Endothelial cell of umbilical vein (primary cell): ENCODE results near the gene EIF4G2. TPM values are rescaled to one million over a fixed set of nuclear protein-coding genes. Genes with fewer than 3 reads are reported as not detected.

ENCODE experiments used
- BruUV-seq: library from RNA; stranded (reverse); fragments of 400-500 nt; replicated peaks from 2 replicates; lab custom pipeline; 2021; lab: Mats Ljungman, UMichigan
- CTCF ChIA-PET: fragments of 300-600, 350-600 bp; sonication (Branson Sonifier 250); formaldehyde crosslinking; loops from one replicate; lab custom pipeline; 2021; ENCODE audit warnings: antibody characterized with exemption, inconsistent platforms; lab: Charles Lee
- POLR2A ChIA-PET: fragments of 300-600, 350-600 bp; sonication (Branson Sonifier 250); formaldehyde crosslinking; loops from one replicate; lab custom pipeline; 2021; ENCODE audit warnings: antibody characterized with exemption, inconsistent platforms; lab: Charles Lee
- DNase-seq: peaks from one replicate; pipeline ENCODE4 v3.0.0-alpha.2; 2011; ENCODE audit warnings: low read depth, low spot score
- FAIRE-seq: peaks from 2 replicates; lab custom pipeline; 2011; peaks lifted over from hg19 to GRCh38; lab: Jason Lieb, UNC
- H2AFZ ChIP-seq: 2 replicates; pipeline ENCODE4 v1.6.0; 2012; ENCODE audit warnings: low read depth, low read length, control low read depth, inconsistent platforms
- H3K27ac ChIP-seq: 2 replicates; pipeline ENCODE4 v1.5.1; 2011; ENCODE audit warnings: low read depth, mild to moderate bottlenecking, control low read depth, low read length, moderate library complexity; ENCODE audit not compliant: insufficient read depth
- H3K27me3 ChIP-seq, 2 experiments: 2 replicates each; pipeline versions ENCODE4 v1.6.0 to v1.6.1; 2011; ENCODE audit warnings: low read length in 2 of 2, mixed read lengths in 1 of 2; ENCODE audit not compliant: control insufficient read depth in 2 of 2, insufficient read depth in 2 of 2
- H3K36me3 ChIP-seq, 2 experiments: 2 replicates in 1 of 2; 3 replicates in 1 of 2; pipeline ENCODE4 v1.5.1; 2011; ENCODE audit warnings: low read length in 2 of 2, mild to moderate bottlenecking in 1 of 2, moderate library complexity in 1 of 2; ENCODE audit not compliant: control insufficient read depth in 2 of 2, insufficient read depth in 2 of 2; ENCODE audit errors: extremely low read depth in 1 of 2
- H3K4me1 ChIP-seq: 3 replicates; pipeline ENCODE4 v1.5.1; 2011; ENCODE audit warnings: mild to moderate bottlenecking, low read length; ENCODE audit not compliant: control insufficient read depth, insufficient read depth; ENCODE audit errors: extremely low read depth
- H3K4me2 ChIP-seq: 2 replicates; pipeline ENCODE4 v1.6.1; 2011; ENCODE audit warnings: low read length, control low read depth, mixed read lengths; ENCODE audit not compliant: insufficient read depth
- H3K4me3 ChIP-seq, 3 experiments: fragments of 200-600 bp in 1 of 3; sonication (generic), shearing (Covaris generic) in 1 of 3; replicated peaks in 1 of 3; 2 replicates each; pipeline ENCODE4 v1.5.1; 2011 to 2016; ENCODE audit warnings: control low read depth in 3 of 3, low read length in 3 of 3, mild to moderate bottlenecking in 2 of 3, inconsistent platforms in 1 of 3, low read depth in 1 of 3, moderate library complexity in 1 of 3; ENCODE audit not compliant: insufficient read depth in 1 of 3
- H3K79me2 ChIP-seq: 2 replicates; pipeline ENCODE4 v1.6.0; 2012; ENCODE audit warnings: low read length, inconsistent platforms; ENCODE audit not compliant: control insufficient read depth, insufficient read depth
- H3K9ac ChIP-seq: replicated peaks from 2 replicates; pipeline ENCODE3; 2011; ENCODE audit warnings: low read length, control low read depth; ENCODE audit not compliant: insufficient read depth; ENCODE audit errors: extremely low read depth
- H3K9me1 ChIP-seq: replicated peaks from 3 replicates; pipeline ENCODE4 v1.6.0; 2011; ENCODE audit warnings: mild to moderate bottlenecking, low read length; ENCODE audit not compliant: control insufficient read depth, insufficient read depth; ENCODE audit errors: extremely low read depth
- H3K9me3 ChIP-seq: replicated peaks from 2 replicates; pipeline ENCODE4 v1.5.1; 2012; ENCODE audit warnings: low read length, inconsistent platforms; ENCODE audit not compliant: control insufficient read depth, insufficient read depth
- H4K20me1 ChIP-seq: replicated peaks from 2 replicates; pipeline ENCODE3; 2011; ENCODE audit warnings: mild to moderate bottlenecking, low read length; ENCODE audit not compliant: control insufficient read depth, insufficient read depth; ENCODE audit errors: extremely low read depth
- EZH2 ChIP-seq: IDR thresholded peaks from 2 replicates; pipeline ENCODE4 v1.6.1; 2012; ENCODE audit warnings: borderline replicate concordance, low read depth, mild to moderate bottlenecking, moderate library complexity, low read length, inconsistent platforms; ENCODE audit not compliant: severe bottlenecking
- FOS ChIP-seq: IDR thresholded peaks from 2 replicates; pipeline ENCODE4 v1.6.1; 2011; ENCODE audit warnings: mild to moderate bottlenecking, low read length, moderate library complexity, borderline replicate concordance; ENCODE audit not compliant: insufficient read depth
- GATA2 ChIP-seq: IDR thresholded peaks from 2 replicates; pipeline ENCODE4 v1.7.0; 2011; ENCODE audit warnings: low read depth, mild to moderate bottlenecking, moderate library complexity, mixed read lengths, low read length; ENCODE audit not compliant: insufficient read length, insufficient read depth
- JUN ChIP-seq: IDR thresholded peaks from 2 replicates; pipeline ENCODE4 v1.6.1; 2011; ENCODE audit warnings: borderline replicate concordance, low read depth; ENCODE audit not compliant: insufficient read length, insufficient read depth
- MYC ChIP-seq: IDR thresholded peaks from one replicate; pipeline ENCODE4 v1.6.1; 2011; ENCODE audit warnings: mild to moderate bottlenecking, low read depth, low read length
- POLR2A ChIP-seq: IDR thresholded peaks from 2 replicates; pipeline ENCODE4 v1.6.1; 2012; ENCODE audit warnings: low read depth, mild to moderate bottlenecking, control low read depth, low read length
- POLR2AphosphoS5 ChIP-seq: IDR thresholded peaks from 2 replicates; pipeline ENCODE4 v1.6.1; 2012; ENCODE audit warnings: low read depth, mild to moderate bottlenecking, control low read depth, low read length, moderate library complexity; ENCODE audit not compliant: insufficient read depth
- dilution Hi-C: fragments of 300-500 bp; cut with MboI; formaldehyde crosslinking; loops from one replicate; pipeline ENCODE4 v1.15.0; 2019; ENCODE audit warnings: low sequenced_read_pairs; ENCODE audit not compliant: extremely low pct_ligation_motif_present
- intact Hi-C: fragments of 100-400 bp; cut with micrococcal nuclease; formaldehyde crosslinking; loops from one replicate; pipeline ENCODE4 v1.10.0; 2022
- polyA plus RNA-seq, 4 experiments: library from polyadenylated mRNA; depleted of rRNA in 3 of 4; stranded (reverse) in 3 of 4; unstranded in 1 of 4; fragments of >200 nt; gene quantifications; 2 replicates each; pipeline versions ENCODE4 v1.2.1 to v1.2.3, GENCODE V29; 2011 to 2012; ENCODE audit warnings: missing spikeins in 1 of 4
- small RNA-seq: library from RNA; depleted of rRNA; stranded (forward); fragments of <200 nt; gene quantifications from one replicate; pipeline ENCODE3, GENCODE V24; 2012; ENCODE audit warnings: low replicate concordance, low read depth; ENCODE audit not compliant: insufficient read depth, insufficient read length
- total RNA-seq: library from RNA; stranded (reverse); gene quantifications from 2 replicates; pipeline ENCODE4 v1.2.3, GENCODE V29; 2021
- TF ChIP-seq, protein P1 (sequence below), 2 donors: IDR thresholded peaks; 1 replicate in 1 of 2; 2 replicates in 1 of 2; pipeline ENCODE4 v1.5.1; 2011; ENCODE audit warnings: low read length in 2 of 2, mild to moderate bottlenecking in 2 of 2, moderate library complexity in 2 of 2, control low read depth in 1 of 2, inconsistent platforms in 1 of 2, low read depth in 1 of 2; ENCODE audit not compliant: insufficient read depth in 1 of 2; ENCODE audit errors: extremely low read depth in 1 of 2
- TF ChIP-seq, protein P2 (sequence below): IDR thresholded peaks from 2 replicates; pipeline ENCODE4 v1.6.1; 2011; ENCODE audit not compliant: insufficient read depth, insufficient read length

The EIF4G2 gene
- total and polyA plus RNA-seq, 2 donors (not counting 3 experiments of a cell fraction or from before 2014, with no cell fraction given), result 382 to 1,194 TPM

DNA sequence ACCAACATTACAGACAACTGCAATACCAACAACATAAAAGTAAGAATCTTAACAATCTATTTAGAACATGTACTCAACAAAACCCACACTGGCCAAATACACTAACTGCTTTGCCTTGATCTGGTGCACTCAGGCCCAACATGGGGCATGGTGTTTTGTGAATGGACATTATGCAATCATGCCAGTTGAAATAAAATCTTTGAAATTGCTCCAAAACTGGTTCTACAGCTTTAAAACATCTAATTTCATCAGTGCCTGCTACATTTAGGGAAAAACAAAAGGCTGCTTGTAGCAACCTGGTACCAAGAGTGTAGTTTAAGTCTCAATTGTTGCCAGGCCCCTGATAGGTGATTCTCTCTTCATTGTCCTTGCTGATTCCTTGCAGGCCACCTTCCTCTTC lies 61.0 kb downstream of the EIF4G2 start:
- H3K9ac ChIP-seq, result no peak overlapping the region
- intact Hi-C loops (no loop called here), dilution Hi-C loops (no loop called here)
- no peaks in the 10 kb centered on the region for H3K27me3 ChIP-seq
- H3K9me3 ChIP-seq, result no peaks in the 10 kb centered on the region
- H3K9me1 ChIP-seq, result no peaks in the 10 kb centered on the region
- no peak overlapping the region for H3K27ac ChIP-seq
- no peak overlapping the region for H3K4me3 ChIP-seq
- FAIRE-seq (peak; percentile 15), DNase-seq (no peak)
- POLR2A ChIA-PET, result no interaction called here
- H3K4me1 ChIP-seq, result peaks cover 13% of the 10 kb centered on the region
- no peak overlapping the region for H3K4me2 ChIP-seq
- no TSS peak for BruUV-seq
- H3K79me2 ChIP-seq, result peaks cover 14% of the 10 kb centered on the region
- CTCF ChIA-PET, result no interaction called here
- peaks cover 3% of the 10 kb centered on the region for H4K20me1 ChIP-seq
- no peak overlapping the region for H2AFZ ChIP-seq
- no peaks in the 10 kb centered on the region for H3K36me3 ChIP-seq
- no peak for TF ChIP-seq POLR2A
- TF ChIP-seq JUN, result no peak
- TF ChIP-seq, protein P1, sequence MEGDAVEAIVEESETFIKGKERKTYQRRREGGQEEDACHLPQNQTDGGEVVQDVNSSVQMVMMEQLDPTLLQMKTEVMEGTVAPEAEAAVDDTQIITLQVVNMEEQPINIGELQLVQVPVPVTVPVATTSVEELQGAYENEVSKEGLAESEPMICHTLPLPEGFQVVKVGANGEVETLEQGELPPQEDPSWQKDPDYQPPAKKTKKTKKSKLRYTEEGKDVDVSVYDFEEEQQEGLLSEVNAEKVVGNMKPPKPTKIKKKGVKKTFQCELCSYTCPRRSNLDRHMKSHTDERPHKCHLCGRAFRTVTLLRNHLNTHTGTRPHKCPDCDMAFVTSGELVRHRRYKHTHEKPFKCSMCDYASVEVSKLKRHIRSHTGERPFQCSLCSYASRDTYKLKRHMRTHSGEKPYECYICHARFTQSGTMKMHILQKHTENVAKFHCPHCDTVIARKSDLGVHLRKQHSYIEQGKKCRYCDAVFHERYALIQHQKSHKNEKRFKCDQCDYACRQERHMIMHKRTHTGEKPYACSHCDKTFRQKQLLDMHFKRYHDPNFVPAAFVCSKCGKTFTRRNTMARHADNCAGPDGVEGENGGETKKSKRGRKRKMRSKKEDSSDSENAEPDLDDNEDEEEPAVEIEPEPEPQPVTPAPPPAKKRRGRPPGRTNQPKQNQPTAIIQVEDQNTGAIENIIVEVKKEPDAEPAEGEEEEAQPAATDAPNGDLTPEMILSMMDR (IDR thresholded peaks at IDR 0.05; ENCODE audit: extremely low read depth in 1 of 2, insufficient read depth in 1 of 2, low read depth in 1 of 2, low read length in 2 of 2), result no peak
- no peak for TF ChIP-seq EZH2
- no peak for TF ChIP-seq MYC
- TF ChIP-seq, protein P2, sequence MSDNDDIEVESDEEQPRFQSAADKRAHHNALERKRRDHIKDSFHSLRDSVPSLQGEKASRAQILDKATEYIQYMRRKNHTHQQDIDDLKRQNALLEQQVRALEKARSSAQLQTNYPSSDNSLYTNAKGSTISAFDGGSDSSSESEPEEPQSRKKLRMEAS, result no peak
- no peak for TF ChIP-seq GATA2
- TF ChIP-seq POLR2AphosphoS5, result no peak
- no peak for TF ChIP-seq FOS

Small RNA genes lying within 50 kb of the gene (small RNA-seq; reads per million reads assigned to genes)
- not detected for gene SNORD97

Other genes starting within 250 kb of the EIF4G2 start
- 1.5 and 7.6 TPM in 2 replicates for gene LYVE1, start 240.3 kb downstream of the EIF4G2 start, total RNA-seq
- gene LYVE1, start 240.3 kb downstream of the EIF4G2 start, polyA plus RNA-seq, result 4.6 and 5.3 TPM in 2 replicates
- 0.35 and 0.38 TPM in 2 replicates for gene IRAG1, start 115.2 kb downstream of the EIF4G2 start, total RNA-seq
- 0.22 and 0.24 TPM in 2 replicates for gene IRAG1, start 115.2 kb downstream of the EIF4G2 start, polyA plus RNA-seq
- 33.2 and 33.4 TPM in 2 replicates for gene CTR9, start 57.7 kb downstream of the EIF4G2 start, total RNA-seq
- 5.2 and 7.5 TPM in 2 replicates for gene CTR9, start 57.7 kb downstream of the EIF4G2 start, polyA plus RNA-seq
- gene ZBED5, start 49.1 kb upstream of the EIF4G2 start, total RNA-seq, result 35.7 and 41.2 TPM in 2 replicates
- gene ZBED5, start 49.1 kb upstream of the EIF4G2 start, polyA plus RNA-seq, result 59.4 and 73.9 TPM in 2 replicates